ENCODE data around the gene GDNF. TPM values are rescaled to one million over a fixed set of nuclear protein-coding genes. Genes with fewer than 3 reads are reported as not detected.

Gene GDNF
- polyA plus RNA-seq, 1 experiment, result 2.8 TPM

DNA sequence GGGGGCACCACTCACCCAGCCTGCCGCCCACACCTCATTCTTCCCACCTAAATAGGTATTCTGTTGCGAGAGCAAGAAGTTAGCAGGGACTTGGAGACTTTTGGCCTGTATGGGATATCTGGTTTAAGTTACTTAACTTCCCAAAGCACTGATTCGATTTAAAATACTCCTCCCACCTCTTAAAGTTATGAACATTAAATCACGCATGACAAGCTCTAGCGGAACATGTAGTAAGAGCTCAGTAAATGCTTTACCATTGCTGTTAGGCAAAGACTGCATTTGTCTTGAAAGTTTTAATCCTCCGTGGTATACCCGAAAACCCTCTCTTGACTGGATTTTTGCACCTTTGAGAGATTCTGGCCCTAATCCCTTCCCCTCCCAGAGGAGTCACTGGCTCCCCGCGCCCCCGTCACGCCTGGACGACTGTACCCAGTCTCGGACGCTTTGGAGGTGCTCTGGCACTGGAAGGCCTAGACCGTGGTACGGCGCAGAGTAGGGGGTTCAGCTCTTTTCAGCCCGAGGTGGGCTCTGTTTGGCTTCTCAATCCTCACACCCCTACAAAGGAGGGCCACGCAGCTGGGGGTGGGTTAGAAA, 4.4 kb downstream of the GDNF start:
- ChIA-PET CTCF (interaction anchor here (0.6 to 1.6 kb wide), 8 partner anchors 35 to 445 kb away, joined by 3 to 14 read pairs (median 4); no protein-coding TSS in a partner anchor), POLR2A (interaction anchor here (0.7 kb wide), 1 partner anchor 35 kb away, joined by 3 read pairs; no protein-coding TSS in a partner anchor)
- Histone ChIP-seq H3K4me3 (ENCODE audit: low read depth, low read length) (no peak overlapping the region), H3K27ac (ENCODE audit: low read depth, low read length) (no peak overlapping the region), H3K9me3 (ENCODE audit: control insufficient read depth, insufficient read depth, low read length) (no peaks in the 10 kb centered on the region; the same call in 1 of the 2 replicates), H3K27me3 (ENCODE audit: control insufficient read depth, insufficient read depth, low read length) (peaks cover 3% of the 10 kb centered on the region)
- TF ChIP-seq, protein P1, sequence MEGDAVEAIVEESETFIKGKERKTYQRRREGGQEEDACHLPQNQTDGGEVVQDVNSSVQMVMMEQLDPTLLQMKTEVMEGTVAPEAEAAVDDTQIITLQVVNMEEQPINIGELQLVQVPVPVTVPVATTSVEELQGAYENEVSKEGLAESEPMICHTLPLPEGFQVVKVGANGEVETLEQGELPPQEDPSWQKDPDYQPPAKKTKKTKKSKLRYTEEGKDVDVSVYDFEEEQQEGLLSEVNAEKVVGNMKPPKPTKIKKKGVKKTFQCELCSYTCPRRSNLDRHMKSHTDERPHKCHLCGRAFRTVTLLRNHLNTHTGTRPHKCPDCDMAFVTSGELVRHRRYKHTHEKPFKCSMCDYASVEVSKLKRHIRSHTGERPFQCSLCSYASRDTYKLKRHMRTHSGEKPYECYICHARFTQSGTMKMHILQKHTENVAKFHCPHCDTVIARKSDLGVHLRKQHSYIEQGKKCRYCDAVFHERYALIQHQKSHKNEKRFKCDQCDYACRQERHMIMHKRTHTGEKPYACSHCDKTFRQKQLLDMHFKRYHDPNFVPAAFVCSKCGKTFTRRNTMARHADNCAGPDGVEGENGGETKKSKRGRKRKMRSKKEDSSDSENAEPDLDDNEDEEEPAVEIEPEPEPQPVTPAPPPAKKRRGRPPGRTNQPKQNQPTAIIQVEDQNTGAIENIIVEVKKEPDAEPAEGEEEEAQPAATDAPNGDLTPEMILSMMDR (IDR thresholded peaks at IDR 0.05; ENCODE audit: low read depth, low read length), result no peak
- DNase-seq (ENCODE audit: low read depth, low spot score), result no peak

- ChIA-PET POLR2A (no interaction called here), CTCF (interaction anchor here (0.6 to 1.1 kb wide), 6 partner anchors 38 to 444 kb away, joined by 3 to 14 read pairs (median 7); no protein-coding TSS in a partner anchor)
- Histone ChIP-seq H3K27ac (ENCODE audit: low read depth, low read length) (no peak overlapping the region), H3K4me3 (ENCODE audit: low read depth, low read length) (peak overlapping the region; percentile 39), H3K9me3 (ENCODE audit: control insufficient read depth, insufficient read depth, low read length) (no peaks in the 10 kb centered on the region; the same call in 1 of the 2 replicates), H3K27me3 (ENCODE audit: control insufficient read depth, insufficient read depth, low read length) (peaks cover 3% of the 10 kb centered on the region)
- no peak for DNase-seq (ENCODE audit: low read depth, low spot score)
- TF ChIP-seq, protein P1 (IDR thresholded peaks at IDR 0.05; ENCODE audit: low read depth, low read length), result no peak
Measured at GRCh38 chr5:37834542-37835379, 5.1 kb downstream of the GDNF start.

- CTCF ChIA-PET, result interaction anchor here (1.0 to 1.4 kb wide), 3 partner anchors 94 to 421 kb away, joined by 3 to 12 read pairs (median 7); no protein-coding TSS in a partner anchor
- DNase-seq (ENCODE audit: low read depth, low spot score), result no peak
- no peak overlapping the region for H3K27ac ChIP-seq (ENCODE audit: low read depth, low read length)
- POLR2A ChIA-PET, result no interaction called here
- TF ChIP-seq, protein P1 (IDR thresholded peaks at IDR 0.05; ENCODE audit: low read depth, low read length), result no peak
- H3K27me3 ChIP-seq (ENCODE audit: control insufficient read depth, insufficient read depth, low read length), result no peaks in the 10 kb centered on the region
- H3K4me3 ChIP-seq (ENCODE audit: low read depth, low read length), result no peak overlapping the region
- H3K9me3 ChIP-seq (ENCODE audit: control insufficient read depth, insufficient read depth, low read length), result no peaks in the 10 kb centered on the region; the same call in 1 of the 2 replicates
Measured at GRCh38 chr5:37833990-37834389, 5.9 kb downstream of the GDNF start.

GRCh38 chr5:37831821-37832534, 7.9 kb downstream of the GDNF start:
- no peaks in the 10 kb centered on the region for H3K9me3 ChIP-seq (ENCODE audit: control insufficient read depth, insufficient read depth, low read length)
- POLR2A ChIA-PET, result interaction anchor here (0.9 kb wide), 1 partner anchor 21 kb away, joined by 6 read pairs; no protein-coding TSS in a partner anchor
- CTCF ChIA-PET, result interaction anchor here (0.8 to 2.7 kb wide), 3 partner anchors 360 to 418 kb away, joined by 3 to 9 read pairs (median 3); no protein-coding TSS in a partner anchor
- H3K27me3 ChIP-seq (ENCODE audit: control insufficient read depth, insufficient read depth, low read length), result no peaks in the 10 kb centered on the region
- TF ChIP-seq, protein P1 (IDR thresholded peaks at IDR 0.05; ENCODE audit: low read depth, low read length), result peak; percentile 39
- no peak overlapping the region for H3K4me3 ChIP-seq (ENCODE audit: low read depth, low read length)
- H3K27ac ChIP-seq (ENCODE audit: low read depth, low read length), result no peak overlapping the region
- peak; percentile 59 for DNase-seq (ENCODE audit: low read depth, low spot score)

Data from AG04450 (cell line).